Hippocampal formation (tissue), 2 donors: ENCODE measurements around the gene MAF.
A peak's percentile ranks its signal among the peaks of the same experiment; 100 is the strongest.

ENCODE experiments used
- DNase-seq, 2 donors: peaks; one replicate each; lab custom pipeline; 2025; lab: John Stamatoyannopoulos, UW

The MAF gene

DNA sequence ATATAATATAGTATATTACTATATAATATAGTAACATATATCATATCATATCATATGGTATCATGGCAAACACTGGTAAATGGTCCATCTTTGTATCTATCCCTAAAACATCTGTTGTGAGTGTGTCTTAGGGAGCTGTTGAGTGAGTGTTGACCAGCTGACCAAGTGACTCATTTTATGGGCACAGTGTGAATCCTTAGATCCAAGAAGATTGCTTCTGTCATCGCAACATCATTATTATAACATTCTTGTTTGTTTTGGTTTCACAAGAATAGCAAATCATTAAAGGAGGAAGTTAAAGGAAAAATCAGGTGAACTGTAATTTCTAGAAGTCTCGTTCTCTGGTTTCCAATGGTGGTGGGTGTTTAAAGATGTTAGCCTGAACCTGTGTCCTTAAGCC is 11.7 kb upstream of the MAF start:
- DNase-seq: no peak

DNA sequence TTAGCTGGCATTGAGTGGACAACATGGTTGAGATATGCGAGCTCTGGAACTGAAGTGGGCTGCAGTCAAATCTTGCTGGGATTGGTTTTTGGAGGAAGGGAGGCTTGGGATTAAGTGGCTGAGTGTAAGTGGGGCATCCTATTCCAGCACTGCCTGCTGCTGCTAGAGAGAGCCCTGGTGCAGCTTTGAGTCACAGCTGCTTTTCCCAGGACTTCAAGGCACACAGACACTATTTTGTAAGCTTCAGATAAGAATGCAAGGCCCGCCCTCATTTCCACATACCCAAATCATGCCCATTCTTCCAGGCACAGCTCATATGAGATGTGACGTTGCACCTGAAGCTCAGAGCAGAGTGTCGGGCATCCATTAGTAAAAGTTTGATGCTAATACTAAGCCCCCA is 10.2 kb upstream of the MAF start:
- DNase-seq: no peak

DNA sequence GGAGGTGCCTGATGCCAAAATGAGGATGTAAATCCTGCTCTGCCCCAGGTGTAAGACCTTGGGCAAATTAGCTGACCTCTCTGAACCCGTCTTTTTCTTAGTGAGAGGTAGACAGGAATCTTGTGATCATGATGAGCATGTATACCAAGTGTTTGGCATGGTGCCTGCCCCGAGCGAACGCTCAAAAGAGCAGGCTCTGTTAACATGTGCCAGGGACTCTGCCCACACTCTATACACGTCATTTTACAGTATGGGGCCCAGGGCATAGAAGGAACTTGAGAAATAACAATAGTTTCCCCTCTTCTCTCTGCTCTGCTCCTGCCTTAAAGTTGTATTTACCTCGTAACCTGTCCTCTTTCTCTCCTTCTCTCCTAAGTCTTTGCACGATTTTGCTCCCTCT is 9.3 kb upstream of the MAF start:
- DNase-seq: no peak

DNA sequence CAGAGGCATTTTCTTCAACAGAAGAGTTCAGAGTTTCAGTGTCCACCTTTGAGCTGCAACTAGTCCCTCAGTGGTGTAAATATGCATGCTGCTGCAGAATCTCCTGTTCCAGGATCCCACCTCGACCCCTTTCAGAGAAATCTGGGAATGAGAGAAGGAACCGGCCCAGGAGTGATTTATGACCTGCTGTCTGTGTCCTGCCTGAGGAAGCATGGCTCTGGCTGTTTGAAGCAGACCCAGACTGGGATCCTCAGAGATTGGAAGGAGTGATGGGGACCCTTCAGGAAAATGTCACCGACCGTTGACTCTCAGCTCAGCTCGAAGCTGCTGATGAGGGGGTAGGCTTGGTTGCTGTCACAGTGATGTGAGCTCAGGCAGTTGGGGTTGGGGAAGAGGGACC is 8.4 kb upstream of the MAF start:
- DNase-seq: no peak

GRCh38 chr16:79607587-79607986 is 7.0 kb upstream of the MAF start:
- DNase-seq: no peak

DNA sequence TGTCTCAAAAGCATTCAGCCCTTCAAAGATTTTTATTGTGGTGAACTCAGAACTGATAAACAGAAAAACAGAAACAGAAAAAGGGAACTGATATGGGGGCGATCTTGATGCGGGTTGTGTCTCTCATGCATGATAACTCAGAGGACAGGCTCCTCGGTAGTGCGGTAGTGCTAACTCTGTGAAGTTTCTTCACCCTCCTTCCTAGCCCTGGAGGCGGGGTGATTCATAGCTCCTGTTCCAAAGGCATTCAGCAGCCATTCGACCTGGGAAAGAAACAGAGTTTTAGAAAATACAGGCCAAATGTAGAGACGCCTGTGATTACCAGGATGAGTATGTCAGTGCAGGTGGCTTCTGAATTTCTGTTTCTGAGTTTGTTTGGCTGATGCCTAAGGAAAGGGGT is 5.5 kb upstream of the MAF start:
- no peak for DNase-seq

DNA sequence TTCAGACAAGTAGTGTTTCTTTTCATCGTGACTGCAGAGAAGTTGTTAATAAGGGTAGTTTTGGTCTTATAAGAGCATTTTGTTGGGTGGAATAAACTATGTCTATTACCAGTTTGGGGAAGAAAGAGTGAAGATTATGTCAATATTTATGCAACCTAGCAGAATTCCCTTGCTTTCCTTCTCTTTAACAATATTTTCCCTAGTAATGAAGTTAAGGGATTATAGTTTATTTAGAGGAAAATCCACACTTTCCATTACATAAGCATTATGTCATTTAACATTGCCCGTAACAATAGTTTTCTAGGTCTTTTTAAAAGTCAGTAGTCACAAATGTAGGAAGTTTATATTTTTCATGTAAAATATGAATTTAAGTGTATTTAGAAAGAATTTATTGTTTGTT is 2.5 kb upstream of the MAF start:
- DNase-seq: no peak

DNA sequence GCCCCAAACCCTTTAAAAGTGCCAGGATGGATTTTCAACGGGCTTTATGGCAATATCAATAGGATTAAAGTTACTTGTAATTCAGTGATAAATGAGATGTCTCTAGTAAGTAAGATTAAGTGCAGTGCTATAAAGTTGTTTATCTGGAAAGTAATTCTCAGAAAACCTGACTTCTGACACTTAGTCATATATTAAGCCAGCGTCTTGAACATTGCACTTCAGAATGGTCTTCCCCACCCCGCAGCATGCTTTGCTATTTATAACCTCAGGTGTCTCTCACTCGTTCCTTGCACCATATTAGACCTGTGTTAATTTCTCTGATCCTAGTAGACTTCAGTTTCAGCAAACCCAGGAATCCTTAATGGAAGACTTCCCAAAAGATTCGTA is 2.1 kb upstream of the MAF start:
- DNase-seq: no peak

GRCh38 chr16:79601931-79602627 is 1.5 kb upstream of the MAF start:
- DNase-seq: peak; percentile 69 to 70

DNA sequence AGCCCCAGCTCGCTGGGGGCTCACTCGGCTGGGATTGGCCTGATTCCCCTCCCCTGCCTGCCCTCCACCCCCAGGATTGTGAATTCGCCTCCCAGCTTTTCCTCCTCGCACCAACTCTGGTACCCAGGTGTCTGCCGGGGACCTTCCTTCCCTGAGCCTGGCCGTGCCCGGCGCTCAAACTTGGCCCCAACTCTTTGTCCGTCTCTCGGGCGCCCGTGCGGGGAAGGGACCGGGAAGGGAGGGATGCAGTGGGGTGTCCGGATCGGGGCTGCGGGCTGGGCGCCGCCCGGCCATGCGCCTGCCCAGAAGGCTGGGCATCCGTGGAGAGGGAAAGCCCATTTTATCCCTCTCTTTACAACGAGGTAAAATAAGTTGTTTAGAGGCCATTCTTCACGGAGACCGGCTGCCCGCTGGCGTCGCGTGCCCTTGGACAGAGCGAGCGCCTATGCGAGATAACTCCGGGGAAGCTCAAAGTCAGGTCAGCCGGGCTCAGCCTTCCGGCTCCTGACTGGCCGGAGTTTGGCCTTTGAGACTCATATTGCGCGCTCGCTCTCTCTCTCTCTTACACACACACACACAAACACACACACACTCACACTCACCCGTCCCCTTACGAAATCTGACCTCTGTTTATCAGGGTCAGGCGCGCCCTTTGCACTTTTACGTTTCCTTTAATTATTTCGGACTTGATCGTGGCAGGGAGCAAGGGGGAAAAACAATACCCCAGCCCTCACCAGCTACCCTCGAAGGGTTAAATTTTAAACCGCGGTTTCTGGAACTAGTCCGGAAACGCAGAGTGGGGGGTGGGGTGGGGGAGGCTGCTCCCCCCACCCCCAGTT is 774 bp upstream of the MAF start:
- DNase-seq: peak in 1 of 2 donors; percentile 45

DNA sequence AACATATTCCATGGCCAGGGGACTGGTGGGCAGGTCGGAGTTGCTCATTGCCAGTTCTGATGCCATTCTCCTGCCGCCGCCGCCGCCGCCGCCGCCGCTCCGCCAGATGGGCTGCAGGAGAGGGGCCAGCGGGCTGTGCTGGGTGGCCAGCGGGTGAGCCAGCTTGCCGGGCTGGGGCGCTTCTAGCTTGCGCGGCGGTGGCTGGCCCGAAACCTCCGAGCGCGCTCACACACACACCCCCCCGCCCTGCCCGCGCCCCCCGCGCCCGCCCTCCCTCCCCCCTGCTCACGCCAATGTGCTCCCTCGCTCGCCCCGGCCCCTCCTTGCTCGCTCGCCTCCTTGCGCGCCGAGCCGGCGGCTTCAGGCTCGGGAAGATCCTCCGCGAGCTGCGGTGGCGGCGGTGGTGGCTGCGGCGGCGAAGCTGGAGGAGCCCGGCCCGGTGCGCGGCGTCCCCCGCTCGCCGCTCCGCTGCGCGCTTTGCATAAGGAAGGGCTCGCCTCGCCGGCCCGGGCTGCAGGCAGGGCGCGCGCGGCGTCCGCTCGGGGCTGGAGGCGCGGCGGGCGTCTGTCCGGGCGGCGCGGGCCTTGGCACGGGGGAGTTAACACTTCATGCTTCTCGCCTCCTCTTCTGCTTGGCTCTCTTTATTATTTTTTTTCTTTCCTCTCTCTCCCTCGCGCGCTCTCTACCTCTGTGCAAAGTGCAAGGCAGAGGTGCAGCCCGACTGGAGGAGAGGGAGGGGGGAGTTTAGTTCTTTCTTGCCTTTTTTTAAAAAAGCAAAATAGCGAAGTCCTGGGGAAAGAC is 500 bp downstream of the MAF start:
- DNase-seq: peak; percentile 42 to 72

DNA sequence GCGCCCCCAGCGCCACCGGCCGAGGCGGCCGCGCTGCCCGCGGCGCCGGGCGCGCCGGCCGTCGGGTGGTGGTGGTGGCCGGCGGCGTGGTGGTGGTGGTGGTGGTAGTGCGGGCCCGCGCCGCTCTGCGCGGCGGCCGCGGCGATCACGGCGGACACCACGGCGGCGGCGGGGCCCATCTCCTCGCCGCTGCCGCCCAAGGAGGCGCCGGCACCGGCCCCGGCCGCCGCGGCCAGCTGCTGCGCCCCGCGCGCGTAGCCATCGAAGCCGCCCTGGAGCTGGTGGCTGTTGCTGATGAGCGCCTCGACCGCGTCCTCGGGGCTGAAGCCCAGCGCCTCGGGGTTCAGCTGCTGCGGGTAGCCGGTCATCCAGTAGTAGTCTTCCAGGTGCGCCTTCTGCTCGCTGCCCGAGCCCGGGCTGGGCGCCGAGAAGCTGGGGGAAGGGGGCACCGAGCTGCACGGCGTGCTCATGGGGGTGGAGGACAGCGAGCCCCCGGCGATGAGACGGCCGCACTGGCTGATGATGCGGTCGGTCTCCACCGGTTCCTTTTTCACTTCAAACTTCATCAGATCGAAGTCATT is 1.2 kb downstream of the MAF start:
- no peak for DNase-seq

DNA sequence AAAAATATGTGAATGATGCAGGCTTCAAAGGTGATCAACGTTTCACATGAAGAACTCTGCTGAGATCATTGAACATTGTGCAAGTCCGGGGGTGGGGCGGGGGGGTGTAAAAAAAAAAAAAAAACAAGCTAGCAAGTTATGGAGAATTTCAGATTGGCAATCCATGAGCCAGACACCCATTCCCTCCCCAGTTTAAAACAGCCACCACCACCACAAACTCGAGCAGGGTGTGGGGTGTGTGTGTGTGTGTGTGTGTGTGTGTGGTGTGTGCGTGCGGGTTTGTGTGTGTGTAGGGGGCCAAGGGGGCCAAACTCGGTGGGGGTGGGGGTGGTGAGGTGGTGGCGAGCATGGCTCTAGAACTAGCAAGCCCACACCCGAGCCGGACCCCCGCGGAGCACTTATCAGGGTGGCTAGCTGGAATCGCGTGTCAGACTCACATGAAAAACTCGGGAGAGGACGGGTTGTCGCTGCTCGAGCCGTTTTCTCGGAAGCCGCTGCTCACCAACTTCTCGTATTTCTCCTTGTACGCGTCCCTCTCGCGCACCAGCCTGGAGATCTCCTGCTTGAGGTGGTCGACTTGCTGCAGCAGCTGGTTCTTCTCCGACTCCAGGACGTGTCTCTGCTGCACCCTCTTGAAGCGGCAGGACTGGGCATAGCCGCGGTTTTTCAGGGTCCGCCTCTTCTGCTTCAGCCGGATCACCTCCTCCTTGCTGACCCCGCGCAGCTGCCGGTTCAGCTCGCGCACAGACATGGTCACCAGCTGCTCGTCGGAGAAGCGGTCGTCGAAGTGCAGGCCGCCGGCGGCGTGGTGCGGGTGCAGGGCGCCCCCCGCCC is 2.0 kb downstream of the MAF start:
- DNase-seq: peak in 1 of 2 donors; percentile 42

DNA sequence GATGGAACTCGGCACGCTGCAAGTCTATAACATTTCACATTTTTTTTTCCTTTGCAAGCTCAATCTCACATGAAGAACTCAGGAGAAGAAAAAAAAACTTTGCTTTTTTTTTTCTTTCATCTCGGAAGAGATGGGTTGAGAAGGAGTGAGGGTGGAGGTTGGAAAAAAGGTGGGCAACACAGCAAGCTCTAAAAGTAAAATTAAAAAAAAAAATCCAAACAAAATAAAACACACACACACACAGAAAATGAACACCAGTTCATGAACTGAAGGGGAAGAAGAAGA is 2.5 kb downstream of the MAF start:
- DNase-seq: no peak

DNA sequence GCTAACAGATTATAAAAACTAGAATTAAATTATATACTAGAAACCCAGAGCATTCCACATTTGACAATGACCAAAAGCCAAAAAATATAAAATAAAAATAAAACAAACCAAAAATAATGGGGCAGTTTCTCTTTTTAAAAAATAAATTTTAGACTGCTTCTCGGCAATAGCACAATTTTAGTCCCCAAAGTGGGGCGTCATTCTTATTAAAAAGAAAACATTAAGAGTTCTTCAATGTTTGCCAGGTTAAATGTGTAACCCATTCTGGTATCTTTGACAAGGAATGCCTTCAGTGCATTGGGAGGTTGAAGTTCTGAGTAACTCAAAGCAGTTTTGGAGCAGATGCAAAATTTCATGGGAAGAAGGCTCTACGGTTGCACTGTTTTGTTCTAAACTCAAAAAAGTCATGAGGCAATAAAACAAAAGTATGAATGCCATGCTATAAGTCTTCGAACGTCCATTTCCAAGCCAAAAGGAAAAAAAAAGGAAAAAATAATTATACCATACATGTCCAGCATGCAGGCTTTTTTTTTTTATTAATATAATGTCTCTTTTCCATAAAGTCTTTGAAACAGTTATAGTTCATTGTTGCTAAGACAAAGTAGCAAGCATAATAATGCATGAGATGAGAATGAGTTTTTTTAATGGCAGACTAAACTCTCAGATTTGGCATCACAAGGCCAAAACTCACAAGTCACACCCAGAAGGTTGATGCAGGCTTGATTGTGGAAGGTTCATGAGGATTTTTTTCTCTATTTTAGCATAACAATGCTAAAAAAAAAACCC is 3.1 kb downstream of the MAF start:
- no peak for DNase-seq

- peak in 1 of 2 donors; percentile 11 for DNase-seq
Observed at GRCh38 chr16:79595931-79596450, 4.5 kb downstream of the MAF start.

GRCh38 chr16:79595231-79595641 is 5.3 kb downstream of the MAF start:
- peak in 1 of 2 donors; percentile 29 for DNase-seq

DNA sequence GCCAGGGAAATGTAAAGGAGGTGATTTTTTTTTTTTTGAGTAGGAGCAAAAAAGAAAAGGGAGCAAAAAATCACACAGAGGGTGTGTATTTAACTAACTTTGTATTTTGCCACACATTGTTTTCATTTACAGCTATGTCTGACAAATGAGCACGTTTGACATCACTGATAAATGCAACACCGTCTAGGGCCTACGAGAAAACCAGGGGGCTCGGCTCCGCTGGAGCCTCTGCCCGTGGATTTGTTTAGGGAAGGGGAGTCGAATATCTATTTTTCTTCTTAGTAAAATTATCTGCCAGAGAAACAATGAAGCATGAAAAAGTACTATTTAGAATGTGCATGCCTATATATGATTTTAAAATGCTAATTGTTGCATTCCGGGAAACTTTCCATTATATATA is 6.8 kb downstream of the MAF start:
- DNase-seq: no peak

DNA sequence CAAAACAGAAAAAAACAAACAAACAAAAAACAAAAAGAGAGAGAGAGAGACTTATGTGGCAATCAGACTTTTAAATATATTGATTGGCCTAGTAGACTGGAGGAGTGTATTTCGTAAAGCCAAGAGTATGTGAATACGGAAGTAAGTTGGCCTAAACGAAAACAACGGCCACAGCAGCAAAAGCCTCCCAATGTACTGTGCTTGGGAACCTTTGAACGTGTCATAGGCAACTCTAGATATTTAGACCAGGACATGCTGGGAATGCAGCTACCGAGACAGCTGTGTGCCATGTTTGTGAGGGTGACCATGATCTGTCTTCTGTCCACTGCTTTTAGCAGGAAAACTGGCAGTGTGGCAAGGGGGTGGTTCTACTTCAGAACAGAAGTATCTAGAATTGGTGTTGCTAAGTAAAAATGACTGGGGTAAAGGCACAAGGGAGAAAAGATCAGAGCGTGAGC is 7.4 kb downstream of the MAF start:
- DNase-seq: peak in 1 of 2 donors; percentile 18

DNA sequence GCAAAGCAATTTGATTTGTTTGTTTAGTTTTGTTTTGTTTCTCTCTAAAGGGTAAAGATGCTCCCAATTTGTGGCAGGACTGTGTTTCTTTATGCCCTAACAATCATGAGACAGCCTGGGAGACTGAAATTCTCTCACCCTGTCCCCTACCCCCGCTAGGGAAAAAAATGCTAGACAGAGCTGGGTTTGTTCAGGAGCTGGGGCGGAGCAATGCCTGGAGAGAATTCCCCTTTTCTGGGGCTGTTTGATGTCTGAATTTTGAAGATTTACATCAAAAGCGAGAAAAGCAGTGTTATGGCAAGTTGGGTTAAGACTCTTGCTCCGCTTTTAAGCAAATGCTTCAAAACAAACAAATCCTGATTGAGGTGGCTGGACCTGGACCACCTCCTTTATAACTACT is 8.4 kb downstream of the MAF start:
- DNase-seq: peak in 1 of 2 donors; percentile 8
